HCT116 (cell line): Measurements from ENCODE around the gene CT47C1.

Experiments
- CEBPB ChIP-seq: IDR thresholded peaks from 2 replicates; pipeline ENCODE4 v1.6.1; 2012; ENCODE audit warnings: low read depth
- CTCF ChIP-seq, 3 experiments: fragments of 200-600 bp in 1 of 3; sonication (generic) in 1 of 3; IDR thresholded peaks in 2 of 3; conservative IDR thresholded peaks in 1 of 3; 2 replicates each; pipeline ENCODE4 v1.5.1; 2012 to 2017; ENCODE audit warnings: low read depth in 2 of 3, low read length in 2 of 3, antibody characterized with exemption in 1 of 3, borderline replicate concordance in 1 of 3, control low read depth in 1 of 3, mild to moderate bottlenecking in 1 of 3, mixed read lengths in 1 of 3, mixed run types in 1 of 3, moderate library complexity in 1 of 3; ENCODE audit not compliant: insufficient read depth in 1 of 3
- JUND ChIP-seq: IDR thresholded peaks from 2 replicates; pipeline ENCODE4 v1.6.1; 2012
- POLR2A ChIP-seq: IDR thresholded peaks from 2 replicates; pipeline ENCODE4 v1.7.0; 2011; ENCODE audit warnings: borderline replicate concordance; ENCODE audit not compliant: insufficient read depth, insufficient read length; ENCODE audit errors: extremely low read depth
- POLR2AphosphoS5 ChIP-seq: IDR thresholded peaks from 2 replicates; pipeline ENCODE4 v1.6.1; 2011; ENCODE audit warnings: mild to moderate bottlenecking, low read depth, low read length, moderate library complexity
- RAD21 ChIP-seq: IDR thresholded peaks from 2 replicates; pipeline ENCODE4 v1.6.1; 2012; ENCODE audit warnings: low read depth, mild to moderate bottlenecking
- REST ChIP-seq: IDR thresholded peaks from 2 replicates; pipeline ENCODE4 v1.6.1; 2012; ENCODE audit warnings: low read depth
- YY1 ChIP-seq: IDR thresholded peaks from 2 replicates; pipeline ENCODE4 v1.6.1; 2011; ENCODE audit warnings: low read length, low read depth, moderate library complexity, mild to moderate bottlenecking; ENCODE audit not compliant: insufficient replicate concordance; ENCODE audit errors: extremely low read depth
- ZFX ChIP-seq: fragments of 450-650 bp; IDR thresholded peaks from 2 replicates; pipeline ENCODE4 v1.6.1; 2017

DNA sequence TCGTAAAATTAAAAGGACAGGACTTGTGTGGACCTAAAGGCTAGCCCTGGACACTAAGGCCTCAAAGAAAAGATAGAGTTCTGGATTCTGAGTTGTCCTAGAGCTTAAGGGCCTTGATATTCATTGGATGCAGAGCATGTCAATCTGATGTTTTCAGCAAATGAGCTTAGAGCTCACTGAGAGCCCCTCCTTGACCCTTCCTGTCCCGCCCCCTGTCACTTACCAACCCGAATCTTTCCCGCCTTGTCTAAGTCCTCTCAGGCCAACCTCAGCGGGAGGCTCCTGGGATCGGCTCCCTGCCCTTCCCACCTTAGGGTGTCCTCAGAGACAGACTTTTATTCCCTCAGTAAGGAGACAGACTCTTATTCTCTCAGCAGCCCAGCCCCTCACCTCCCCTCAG lies at the start of gene CT47C1:
- TF ChIP-seq JUND (no peak), CTCF (IDR thresholded peaks at IDR 0.05 in 2 of 3, conservative IDR thresholded peaks at IDR 0.05 in 1 of 3; ENCODE audit: borderline replicate concordance in 1 of 3, insufficient read depth in 1 of 3, low read depth in 2 of 3, low read length in 2 of 3) (no peak), REST (no peak), RAD21 (no peak), CEBPB (no peak), POLR2AphosphoS5 (no peak), POLR2A (no peak), YY1 (no peak), ZFX (no peak)
